K562 (cell line): ENCODE data around the gene ADCY6. TPM values are rescaled to one million over a fixed set of nuclear protein-coding genes. Genes with fewer than 3 reads are reported as not detected.
A peak's percentile ranks its signal among the peaks of the same experiment; 100 is the strongest.

Experiments used
- ATAC-seq: fragments of 200-7000 bp; cut with Tn5 transposase; 3 replicates; pipeline ENCODE4 v1.9.1; 2020; ENCODE audit warnings: moderate library complexity
- BruUV-seq: library from RNA; stranded (reverse); fragments of 400-500 nt; replicated peaks from 2 replicates; lab custom pipeline; 2021; lab: Mats Ljungman, UMichigan
- CTCF ChIA-PET: fragments of 300-600 bp; formaldehyde crosslinking; extraction: SDS; loops from one replicate; lab custom pipeline; 2021; ENCODE audit warnings: low intra/inter-chr PET ratio; lab: Yijun Ruan, JAX
- POLR2A ChIA-PET: fragments of 300-600, 350-650 bp; sonication (Branson Sonifier 250); formaldehyde crosslinking; extraction: SDS; loops from one replicate; lab custom pipeline; 2021; ENCODE audit warnings: antibody characterized with exemption, inconsistent platforms; lab: Yijun Ruan, JAX
- DNase-seq, 4 experiments: peaks; one replicate each; pipeline versions ENCODE4 v3.0.0 to v3.0.0-alpha.2; 2011 to 2018; ENCODE audit warnings: low spot score in 3 of 4, mixed read lengths in 3 of 4; ENCODE audit errors: extremely low read depth in 1 of 4
- FAIRE-seq: peaks from 2 replicates; lab custom pipeline; 2011; peaks lifted over from hg19 to GRCh38; lab: Jason Lieb, UNC
- H2AFZ ChIP-seq: 2 replicates; pipeline ENCODE4 v1.6.0; 2011; ENCODE audit warnings: low read depth, low read length, control low read depth, inconsistent platforms
- H3K27ac ChIP-seq: fragments of 200-600 bp; 3 replicates; pipeline ENCODE4 v1.8.0; 2011; ENCODE audit warnings: low read depth, mild to moderate bottlenecking, control low read depth, inconsistent platforms, low read length, moderate library complexity, mixed read lengths; ENCODE audit errors: extremely low read depth
- H3K27me3 ChIP-seq, 2 experiments: fragments of 300-600 bp in 1 of 2; 2 replicates in 1 of 2; 3 replicates in 1 of 2; pipeline versions ENCODE4 v1.6.0 to v1.8.0; 2011; ENCODE audit warnings: inconsistent platforms in 2 of 2, low read length in 2 of 2, mild to moderate bottlenecking in 1 of 2, mixed read lengths in 1 of 2, moderate library complexity in 1 of 2; ENCODE audit not compliant: control insufficient read depth in 2 of 2, insufficient read depth in 2 of 2
- H3K36me3 ChIP-seq: fragments of 300-600 bp; 3 replicates; pipeline ENCODE4 v1.8.0; 2011; ENCODE audit warnings: mild to moderate bottlenecking, low read length, inconsistent platforms; ENCODE audit not compliant: control insufficient read depth, insufficient read depth
- H3K4me1 ChIP-seq, 2 experiments: fragments of 200-600 bp in 1 of 2; replicated peaks in 1 of 2; 2 replicates in 1 of 2; 3 replicates in 1 of 2; pipeline versions ENCODE4 v1.5.1 to v1.8.0; 2011; ENCODE audit warnings: inconsistent platforms in 2 of 2, low read length in 2 of 2, mild to moderate bottlenecking in 1 of 2, mixed read lengths in 1 of 2, moderate library complexity in 1 of 2; ENCODE audit not compliant: control insufficient read depth in 2 of 2, insufficient read depth in 2 of 2
- H3K4me2 ChIP-seq: 2 replicates; pipeline ENCODE4 v1.6.1; 2011; ENCODE audit warnings: low read length, control low read depth, inconsistent platforms, mixed read lengths; ENCODE audit not compliant: insufficient read depth
- H3K4me3 ChIP-seq: fragments of 200-600 bp; sonication (generic), shearing (Covaris generic); 2 replicates; pipeline ENCODE4 v1.5.1; 2016; ENCODE audit warnings: control low read depth, inconsistent platforms
- H3K79me2 ChIP-seq: fragments of 200-600 bp; 3 replicates; pipeline ENCODE4 v1.8.0; 2011; ENCODE audit warnings: low read length, inconsistent platforms; ENCODE audit not compliant: control insufficient read depth, insufficient read depth
- H3K9ac ChIP-seq, 2 experiments: 2 replicates each; pipeline versions ENCODE4 v1.6.0 to v1.6.1; 2011; ENCODE audit warnings: low read depth in 2 of 2, low read length in 2 of 2, control low read depth in 1 of 2, inconsistent platforms in 1 of 2, mild to moderate bottlenecking in 1 of 2, mixed read lengths in 1 of 2; ENCODE audit not compliant: insufficient read depth in 1 of 2
- H3K9me1 ChIP-seq: one replicate; pipeline ENCODE4 v1.6.0; 2011; ENCODE audit warnings: inconsistent platforms, mild to moderate bottlenecking, low read length, moderate library complexity; ENCODE audit not compliant: control insufficient read depth, insufficient read depth
- H3K9me3 ChIP-seq: replicated peaks from 2 replicates; pipeline ENCODE4 v1.5.1; 2011; ENCODE audit warnings: low read depth, low read length, inconsistent platforms; ENCODE audit not compliant: control insufficient read depth, insufficient read depth
- H4K20me1 ChIP-seq: replicated peaks from 2 replicates; pipeline ENCODE4 v1.6.1; 2011; ENCODE audit warnings: low read length, inconsistent platforms, mixed read lengths; ENCODE audit not compliant: control insufficient read depth, insufficient read depth
- HNRNPLL ChIP-seq: fragments of 200-400 bp; formaldehyde crosslinking; IDR thresholded peaks from 2 replicates; pipeline ENCODE4 v1.6.1; 2017; ENCODE audit warnings: low read length, low read depth, mild to moderate bottlenecking; ENCODE audit not compliant: poor library complexity, severe bottlenecking
- KDM2B ChIP-seq: fragments of 250-450 bp; sonication (Bioruptor Pico); IDR thresholded peaks from 2 replicates; pipeline ENCODE4 v1.8.0; 2021; ENCODE audit warnings: mild to moderate bottlenecking, moderate library complexity
- NR2F6 ChIP-seq: fragments of 450-650 bp; formaldehyde crosslinking; IDR thresholded peaks from 2 replicates; pipeline ENCODE4 v1.4.0; 2020; ENCODE audit warnings: mild to moderate bottlenecking
- SPI1 ChIP-seq: IDR thresholded peaks from 2 replicates; pipeline ENCODE4 v1.6.1; 2011; ENCODE audit warnings: low read depth, low read length, control low read depth, borderline replicate concordance
- WGBS: fragments of 100-300 bp; shearing (Covaris generic); methylation state at CpG from one replicate; pipeline ENCODE4 v1.1.6; 2016; ENCODE audit warnings: low coverage, mixed read lengths; ENCODE audit not compliant: insufficient coverage; ENCODE audit errors: missing lambda C conversion rate; 5-methylcytosine and 5-hydroxymethylcytosine counted together
- in situ Hi-C: fragments of 300-500 bp; cut with MboI; formaldehyde crosslinking; loops from 4 replicates; pipeline ENCODE4 v1.15.0; 2018; ENCODE audit warnings: inconsistent platforms, mixed read lengths
- intact Hi-C: fragments of 100-400 bp; cut with micrococcal nuclease; formaldehyde crosslinking; loops from 2 replicates; pipeline ENCODE4 v1.14.2; 2022
- polyA plus RNA-seq, 8 experiments: library from polyadenylated mRNA; depleted of rRNA in 4 of 8; stranded (reverse) in 5 of 8; unstranded in 3 of 8; fragments of >200 nt; fragmentation: Nextera tagmentation in 2 of 8; fragmentation: Illumina TruSeq in 1 of 8; extraction: Ambion mirVana in 2 of 8; extraction: Trizol in 1 of 8; gene quantifications; 2 replicates each; pipeline versions ENCODE4 v1.2.1 to v1.2.3, GENCODE V29; 2011 to 2014; ENCODE audit warnings: inconsistent platforms in 1 of 8, missing spikeins in 1 of 8
- total RNA-seq, 7 experiments: library from RNA; depleted of rRNA in 6 of 7; stranded (reverse); fragments of >200 nt in 6 of 7; fragmentation: Illumina TruSeq in 2 of 7; extraction: Trizol in 2 of 7; gene quantifications; 2 replicates each; pipeline versions ENCODE4 v1.2.1 to v1.2.3, GENCODE V29; 2011 to 2021; ENCODE audit warnings: low replicate concordance in 1 of 7
- TF ChIP-seq, protein P1 (sequence below): IDR thresholded peaks from 3 replicates; pipeline ENCODE4 v1.6.1; 2011; ENCODE audit warnings: borderline replicate concordance, mild to moderate bottlenecking; ENCODE audit not compliant: insufficient read length, insufficient read depth
- TF ChIP-seq, protein P2 (sequence below): sonication (generic); formaldehyde crosslinking; IDR thresholded peaks from 2 replicates; pipeline ENCODE4 v1.8.0; 2023; ENCODE audit warnings: missing genetic modification reagents, mild to moderate bottlenecking, borderline replicate concordance

ADCY6 gene
- total and polyA plus RNA-seq, 9 of the 15 experiments (the other 6 are each of a cell fraction or from before 2014, with no cell fraction given): 0.01 to 1.0 (median 0.53) TPM

DNA sequence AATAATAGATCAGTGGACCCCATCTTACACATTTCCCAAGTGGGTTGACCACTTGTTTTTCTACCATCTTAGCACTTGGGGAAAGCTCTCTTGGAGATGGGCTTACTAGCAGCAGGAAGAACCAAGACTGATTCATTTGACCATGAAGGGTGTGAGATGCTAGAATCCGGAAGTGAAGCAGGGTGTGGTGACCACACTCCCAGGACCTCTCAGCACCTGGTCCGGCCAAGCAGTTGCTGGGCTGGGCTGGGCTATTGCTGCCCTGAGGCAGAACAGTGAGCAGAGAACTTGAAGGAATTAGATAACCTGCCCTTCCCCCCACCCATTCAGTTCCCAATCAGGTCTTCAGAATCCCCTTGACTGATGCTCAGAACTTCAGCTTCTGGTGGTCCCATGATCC is 24.4 kb downstream of the ADCY6 start:
- peaks cover 15 to 47% of the 10 kb centered on the region in 2 experiments for H3K27me3 ChIP-seq

More for the DNA sequence above, 24.4 kb downstream of the ADCY6 start:
- FAIRE-seq (no peak), ATAC-seq (peak; percentile 64), DNase-seq (no peak)
- no peaks in the 10 kb centered on the region for H3K36me3 ChIP-seq
- WGBS: 0% methylated on average over 2 of the region's 2 CpGs
- H3K27ac ChIP-seq: no peak overlapping the region
- H3K9me1 ChIP-seq: peaks cover 4% of the 10 kb centered on the region
- H2AFZ ChIP-seq: no peak overlapping the region
- ChIA-PET POLR2A (interaction anchor here (0.6 kb wide), 1 partner anchor 12 kb away, joined by 3 read pairs; no protein-coding TSS in a partner anchor), CTCF (no interaction called here)
- H3K9me3 ChIP-seq: no peaks in the 10 kb centered on the region
- no peaks in the 10 kb centered on the region for H4K20me1 ChIP-seq
- no peak overlapping the region for H3K4me3 ChIP-seq
- H3K4me2 ChIP-seq: no peak overlapping the region
- in situ Hi-C loops: no loop called here
- intact Hi-C loops: no loop called here
- no peak overlapping the region for H3K9ac ChIP-seq
- H3K4me1 ChIP-seq: no peaks in the 10 kb centered on the region; a peak in 1 of 5 replicates
- no TSS peak for BruUV-seq
- TF ChIP-seq NR2F6 (CRISPR knock-in tag): no peak
- TF ChIP-seq SPI1: peak; percentile 31; the same call in 1 of the 2 replicates
- TF ChIP-seq, protein P1, sequence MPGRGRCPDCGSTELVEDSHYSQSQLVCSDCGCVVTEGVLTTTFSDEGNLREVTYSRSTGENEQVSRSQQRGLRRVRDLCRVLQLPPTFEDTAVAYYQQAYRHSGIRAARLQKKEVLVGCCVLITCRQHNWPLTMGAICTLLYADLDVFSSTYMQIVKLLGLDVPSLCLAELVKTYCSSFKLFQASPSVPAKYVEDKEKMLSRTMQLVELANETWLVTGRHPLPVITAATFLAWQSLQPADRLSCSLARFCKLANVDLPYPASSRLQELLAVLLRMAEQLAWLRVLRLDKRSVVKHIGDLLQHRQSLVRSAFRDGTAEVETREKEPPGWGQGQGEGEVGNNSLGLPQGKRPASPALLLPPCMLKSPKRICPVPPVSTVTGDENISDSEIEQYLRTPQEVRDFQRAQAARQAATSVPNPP: no peak
- TF ChIP-seq, protein P2, sequence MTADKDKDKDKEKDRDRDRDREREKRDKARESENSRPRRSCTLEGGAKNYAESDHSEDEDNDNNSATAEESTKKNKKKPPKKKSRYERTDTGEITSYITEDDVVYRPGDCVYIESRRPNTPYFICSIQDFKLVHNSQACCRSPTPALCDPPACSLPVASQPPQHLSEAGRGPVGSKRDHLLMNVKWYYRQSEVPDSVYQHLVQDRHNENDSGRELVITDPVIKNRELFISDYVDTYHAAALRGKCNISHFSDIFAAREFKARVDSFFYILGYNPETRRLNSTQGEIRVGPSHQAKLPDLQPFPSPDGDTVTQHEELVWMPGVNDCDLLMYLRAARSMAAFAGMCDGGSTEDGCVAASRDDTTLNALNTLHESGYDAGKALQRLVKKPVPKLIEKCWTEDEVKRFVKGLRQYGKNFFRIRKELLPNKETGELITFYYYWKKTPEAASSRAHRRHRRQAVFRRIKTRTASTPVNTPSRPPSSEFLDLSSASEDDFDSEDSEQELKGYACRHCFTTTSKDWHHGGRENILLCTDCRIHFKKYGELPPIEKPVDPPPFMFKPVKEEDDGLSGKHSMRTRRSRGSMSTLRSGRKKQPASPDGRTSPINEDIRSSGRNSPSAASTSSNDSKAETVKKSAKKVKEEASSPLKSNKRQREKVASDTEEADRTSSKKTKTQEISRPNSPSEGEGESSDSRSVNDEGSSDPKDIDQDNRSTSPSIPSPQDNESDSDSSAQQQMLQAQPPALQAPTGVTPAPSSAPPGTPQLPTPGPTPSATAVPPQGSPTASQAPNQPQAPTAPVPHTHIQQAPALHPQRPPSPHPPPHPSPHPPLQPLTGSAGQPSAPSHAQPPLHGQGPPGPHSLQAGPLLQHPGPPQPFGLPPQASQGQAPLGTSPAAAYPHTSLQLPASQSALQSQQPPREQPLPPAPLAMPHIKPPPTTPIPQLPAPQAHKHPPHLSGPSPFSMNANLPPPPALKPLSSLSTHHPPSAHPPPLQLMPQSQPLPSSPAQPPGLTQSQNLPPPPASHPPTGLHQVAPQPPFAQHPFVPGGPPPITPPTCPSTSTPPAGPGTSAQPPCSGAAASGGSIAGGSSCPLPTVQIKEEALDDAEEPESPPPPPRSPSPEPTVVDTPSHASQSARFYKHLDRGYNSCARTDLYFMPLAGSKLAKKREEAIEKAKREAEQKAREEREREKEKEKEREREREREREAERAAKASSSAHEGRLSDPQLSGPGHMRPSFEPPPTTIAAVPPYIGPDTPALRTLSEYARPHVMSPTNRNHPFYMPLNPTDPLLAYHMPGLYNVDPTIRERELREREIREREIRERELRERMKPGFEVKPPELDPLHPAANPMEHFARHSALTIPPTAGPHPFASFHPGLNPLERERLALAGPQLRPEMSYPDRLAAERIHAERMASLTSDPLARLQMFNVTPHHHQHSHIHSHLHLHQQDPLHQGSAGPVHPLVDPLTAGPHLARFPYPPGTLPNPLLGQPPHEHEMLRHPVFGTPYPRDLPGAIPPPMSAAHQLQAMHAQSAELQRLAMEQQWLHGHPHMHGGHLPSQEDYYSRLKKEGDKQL (CRISPR knock-in tag): 0 out of 2 replicates have a peak, but pooled peaks have one; percentile 33
- TF ChIP-seq HNRNPLL: no peak
- TF ChIP-seq KDM2B (CRISPR knock-in tag): no peak
- TF ChIP-seq, all 486 proteins: peak for 2
- H3K79me2 ChIP-seq: no peaks in the 10 kb centered on the region
